Right renal cortex interstitium (tissue), 3 donors: Measurements from ENCODE around the gene SPATC1L. TPM values are rescaled to one million over a fixed set of nuclear protein-coding genes. Genes with fewer than 3 reads are reported as not detected.

ENCODE experiments used
- DNase-seq, 3 donors: peaks; one replicate each; pipeline ENCODE4 v3.0.0-alpha.2; 2013; ENCODE audit warnings: low read depth in 3 of 3, low spot score in 2 of 3
- polyA plus RNA-seq, 3 donors: library from polyadenylated mRNA; unstranded; fragments of 120-200 nt; gene quantifications; one replicate each; pipeline ENCODE4 v1.2.1, GENCODE V29; 2013; ENCODE audit not compliant: insufficient read length in 3 of 3

SPATC1L gene
- polyA plus RNA-seq, 3 donors: 11.2 to 11.4 (median 11.4) TPM

- no peak for DNase-seq
Measured at GRCh38 chr21:46137908-46138307, 46.4 kb downstream of the SPATC1L start.

DNA sequence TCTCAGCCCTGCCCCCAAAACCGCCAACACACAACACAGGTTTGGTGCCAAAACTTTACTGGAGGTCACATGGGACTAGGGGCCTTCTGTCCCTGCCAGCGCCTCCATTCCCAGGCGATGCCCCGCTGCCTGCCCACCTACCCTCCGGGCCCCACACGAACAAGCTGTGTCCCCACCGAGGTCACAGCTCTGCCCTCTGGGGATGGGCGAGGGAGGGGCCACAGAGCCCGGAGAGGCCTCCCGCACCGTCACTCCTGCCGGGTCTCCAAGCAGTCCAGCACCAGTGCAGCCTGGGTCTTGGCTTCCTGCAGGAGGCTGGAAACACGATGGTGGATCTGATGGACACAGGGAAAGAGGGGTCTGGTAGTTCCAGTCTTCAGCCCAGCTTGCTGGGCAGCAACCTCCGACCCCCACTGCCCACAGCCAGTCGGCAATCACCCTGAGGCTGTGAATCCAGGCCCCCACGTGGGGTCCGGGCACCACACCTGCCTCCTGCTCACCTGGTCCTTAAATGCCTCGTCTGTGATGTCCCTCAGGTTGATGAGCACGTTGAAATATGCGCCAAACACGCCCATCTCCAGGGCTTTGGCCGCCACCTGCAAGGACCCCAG, 47.4 kb downstream of the SPATC1L start:
- DNase-seq: no peak

GRCh38 chr21:46135782-46136395, 48.4 kb downstream of the SPATC1L start:
- DNase-seq: no peak

DNA sequence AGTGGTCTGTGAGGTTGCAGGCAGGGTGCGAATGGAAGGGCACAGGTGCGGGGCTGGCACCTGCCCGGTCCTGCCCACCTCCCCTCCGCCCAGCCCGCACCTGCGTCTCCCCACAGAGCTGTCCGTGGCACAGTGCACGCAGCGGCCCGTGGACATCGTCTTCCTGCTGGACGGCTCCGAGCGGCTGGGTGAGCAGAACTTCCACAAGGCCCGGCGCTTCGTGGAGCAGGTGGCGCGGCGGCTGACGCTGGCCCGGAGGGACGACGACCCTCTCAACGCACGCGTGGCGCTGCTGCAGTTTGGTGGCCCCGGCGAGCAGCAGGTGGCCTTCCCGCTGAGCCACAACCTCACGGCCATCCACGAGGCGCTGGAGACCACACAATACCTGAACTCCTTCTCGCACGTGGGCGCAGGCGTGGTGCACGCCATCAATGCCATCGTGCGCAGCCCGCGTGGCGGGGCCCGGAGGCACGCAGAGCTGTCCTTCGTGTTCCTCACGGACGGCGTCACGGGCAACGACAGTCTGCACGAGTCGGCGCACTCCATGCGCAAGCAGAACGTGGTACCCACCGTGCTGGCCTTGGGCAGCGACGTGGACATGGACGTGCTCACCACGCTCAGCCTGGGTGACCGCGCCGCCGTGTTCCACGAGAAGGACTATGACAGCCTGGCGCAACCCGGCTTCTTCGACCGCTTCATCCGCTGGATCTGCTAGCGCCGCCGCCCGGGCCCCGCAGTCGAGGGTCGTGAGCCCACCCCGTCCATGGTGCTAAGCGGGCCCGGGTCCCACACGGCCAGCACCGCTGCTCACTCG, 52.2 kb downstream of the SPATC1L start:
- no peak for DNase-seq

DNA sequence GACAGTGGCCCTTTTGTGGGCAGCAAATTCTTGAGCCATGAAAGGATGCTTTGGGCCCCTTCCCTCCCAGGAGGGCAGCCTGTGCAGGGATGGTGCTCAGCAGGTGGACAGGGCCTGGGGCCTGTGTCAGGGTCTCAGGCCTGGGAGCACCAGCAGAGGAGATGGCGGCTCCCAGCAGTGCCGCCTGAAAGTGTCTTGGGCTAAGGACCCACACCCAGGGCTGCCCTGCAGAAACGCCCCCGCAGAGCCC, 52.7 kb downstream of the SPATC1L start:
- DNase-seq: no peak

GRCh38 chr21:46130831-46131587, 53.2 kb downstream of the SPATC1L start:
- no peak for DNase-seq

DNA sequence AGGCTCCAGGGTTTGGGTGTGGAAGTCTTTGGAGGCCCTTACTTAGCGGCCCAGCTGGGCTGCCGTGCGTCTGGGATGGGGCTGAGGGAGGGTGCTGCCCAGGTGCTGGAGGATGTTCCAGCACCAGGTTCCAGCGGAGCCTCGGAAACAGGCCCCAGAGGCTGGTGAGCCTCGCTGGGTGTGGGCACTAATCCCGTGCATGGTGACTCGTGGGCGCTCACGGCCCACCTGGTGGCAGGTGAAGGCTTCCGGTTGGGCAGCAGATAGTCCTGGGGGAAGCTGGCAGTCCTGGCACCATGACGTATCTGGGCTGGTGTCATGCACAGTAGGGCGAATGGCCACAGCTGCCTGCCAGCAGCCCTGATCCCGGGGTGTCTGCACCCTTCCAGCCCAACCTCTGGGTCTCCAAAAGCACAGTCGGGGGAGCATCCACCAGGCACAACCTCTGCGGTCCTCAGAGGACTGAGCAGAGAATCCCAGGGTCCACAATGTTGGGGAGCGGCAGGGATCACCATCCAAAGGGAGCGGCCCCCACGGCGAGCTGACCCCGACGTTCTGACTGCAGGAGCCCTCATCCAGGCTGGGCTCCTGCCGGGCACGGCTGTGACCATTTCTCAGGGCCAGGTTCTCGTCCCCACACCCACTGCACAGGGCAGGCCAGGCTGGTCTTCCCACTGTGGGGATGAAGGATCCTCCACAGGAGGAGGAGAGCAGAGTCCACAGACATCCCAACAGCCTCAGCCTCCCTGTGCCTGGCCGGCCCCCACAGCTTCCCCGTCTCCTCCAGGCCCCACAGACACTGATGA, 54.2 kb downstream of the SPATC1L start:
- DNase-seq: no peak

GRCh38 chr21:46128933-46129571, 55.2 kb downstream of the SPATC1L start:
- no peak for DNase-seq

DNA sequence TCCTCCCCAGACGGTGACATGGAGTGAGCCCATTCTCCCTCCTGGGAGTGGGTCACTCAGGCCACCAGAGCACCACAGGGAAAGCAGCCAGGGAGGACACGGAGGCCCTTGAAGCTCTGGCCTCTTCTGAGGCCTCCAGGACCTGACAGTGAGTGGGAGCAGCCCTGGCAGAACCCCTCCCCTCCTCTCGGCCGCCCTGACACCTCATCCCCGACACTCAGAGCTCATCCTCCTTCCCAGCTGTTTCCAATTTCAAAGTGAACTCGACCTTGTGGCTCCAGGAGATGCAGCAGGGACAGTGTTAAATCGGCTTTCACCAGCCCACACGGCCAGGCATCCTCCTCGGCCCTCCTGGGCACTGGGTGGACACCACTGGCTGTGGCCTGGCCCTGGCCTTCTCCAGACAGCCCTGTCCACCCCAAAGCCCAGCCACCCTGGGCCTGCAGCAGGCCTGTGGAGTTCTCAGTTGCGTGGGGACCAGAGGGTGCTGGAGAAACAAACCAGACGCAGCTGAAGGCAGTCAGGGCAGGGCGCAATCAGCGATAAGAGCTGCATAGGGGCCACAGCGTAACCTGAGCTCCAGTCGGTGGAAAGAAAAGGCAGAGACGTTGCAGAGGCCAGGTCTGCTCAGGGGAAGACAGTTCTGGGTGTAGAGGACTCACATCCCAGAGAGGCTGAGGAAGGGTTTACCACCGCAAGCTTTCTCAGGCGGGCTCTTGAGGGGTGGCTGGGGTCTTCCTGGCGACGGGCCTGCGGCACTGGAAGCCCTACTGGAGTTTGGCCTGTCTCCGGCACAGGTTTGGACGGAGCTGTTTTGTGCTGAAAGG, 55.9 kb downstream of the SPATC1L start:
- DNase-seq: no peak

- DNase-seq: no peak
Measured at GRCh38 chr21:46127239-46128105, 56.8 kb downstream of the SPATC1L start.

DNA sequence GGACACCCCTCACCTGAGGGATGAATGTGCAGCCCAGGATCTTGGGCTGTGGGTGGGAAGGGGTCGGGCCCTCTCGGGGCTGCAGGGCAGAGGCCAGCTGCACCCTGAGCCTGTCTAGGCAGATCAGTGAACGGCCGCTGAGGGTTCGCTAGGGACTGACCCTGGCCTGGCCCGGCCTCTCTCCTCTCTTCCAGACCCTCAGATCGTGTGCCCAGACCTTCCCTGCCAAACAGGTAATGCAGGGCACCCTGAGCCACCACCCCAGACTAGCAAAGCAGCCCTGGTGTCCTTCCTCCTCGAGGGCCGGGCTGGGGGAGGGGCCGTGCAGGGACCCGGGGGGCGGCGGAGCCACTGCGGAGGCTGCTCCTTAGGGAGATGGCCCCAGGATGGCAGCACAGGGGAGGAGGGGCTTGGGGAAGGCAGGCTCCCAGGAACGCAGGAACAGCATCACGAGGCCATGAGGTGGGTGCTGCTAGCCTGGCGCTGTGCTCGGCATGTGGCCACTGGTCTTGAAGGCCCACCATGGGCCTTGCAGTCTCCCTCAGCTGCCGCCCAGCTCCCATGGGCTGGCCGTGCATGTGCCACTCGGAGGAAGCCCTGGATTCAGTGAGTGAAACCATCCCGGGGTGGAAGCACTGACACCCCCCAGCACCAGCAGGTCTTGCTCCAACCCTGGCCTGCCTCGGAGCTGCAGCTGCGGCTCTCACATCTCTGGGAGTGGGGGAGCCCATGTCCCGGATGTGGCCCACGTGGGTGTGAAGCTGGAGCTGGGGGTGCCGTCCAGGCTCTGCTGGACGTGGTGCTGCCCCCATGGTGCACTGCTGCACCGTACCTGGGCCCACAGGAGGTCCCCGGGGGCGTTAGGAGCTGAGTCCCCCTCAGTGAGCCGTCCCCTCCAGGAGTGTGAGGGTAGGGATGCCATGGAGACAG, 57.7 kb downstream of the SPATC1L start:
- no peak for DNase-seq

- no peak for DNase-seq
Measured at GRCh38 chr21:46125846-46126301, 58.4 kb downstream of the SPATC1L start.

DNA sequence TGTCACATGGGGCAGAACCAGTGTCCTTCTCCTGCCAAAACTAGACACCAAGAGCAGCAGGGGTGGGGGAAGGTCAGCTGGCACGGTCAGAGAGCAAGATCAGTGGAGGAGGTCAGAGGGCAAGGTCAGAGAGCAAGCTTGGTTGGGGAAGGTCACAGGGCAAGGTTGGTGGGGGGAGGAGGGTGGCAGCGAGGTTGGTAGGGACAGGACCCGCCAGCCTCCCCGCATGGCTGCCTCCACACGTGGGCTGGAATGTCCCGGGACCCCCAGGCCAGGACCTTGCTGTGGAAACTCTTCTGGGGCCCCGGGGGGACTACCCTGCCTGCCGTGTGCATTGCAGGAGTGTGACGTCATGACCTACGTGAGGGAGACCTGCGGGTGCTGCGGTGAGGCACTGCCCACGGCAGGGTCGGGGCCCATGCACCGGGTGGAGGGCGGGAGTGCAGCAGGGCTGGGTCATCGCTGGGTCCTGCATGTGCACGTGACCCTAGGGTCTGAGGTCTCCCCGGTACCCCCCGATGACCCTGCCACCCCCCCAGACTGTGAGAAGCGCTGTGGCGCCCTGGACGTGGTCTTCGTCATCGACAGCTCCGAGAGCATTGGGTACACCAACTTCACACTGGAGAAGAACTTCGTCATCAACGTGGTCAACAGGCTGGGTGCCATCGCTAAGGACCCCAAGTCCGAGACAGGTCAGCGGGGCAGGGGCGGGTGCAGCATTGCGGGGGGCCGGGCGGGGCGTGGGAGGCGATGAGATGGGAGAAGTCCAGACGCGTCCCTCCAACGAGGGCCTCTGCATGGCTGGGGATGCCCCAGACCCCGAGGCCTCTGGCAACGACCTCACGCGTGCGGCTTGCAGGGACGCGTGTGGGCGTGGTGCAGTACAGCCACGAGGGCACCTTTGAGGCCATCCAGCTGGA, 59.1 kb downstream of the SPATC1L start:
- no peak for DNase-seq

- DNase-seq: no peak
Measured at GRCh38 chr21:46124083-46124925, 60.0 kb downstream of the SPATC1L start.
